H9 (cell line): ENCODE measurements around the gene MYLK. TPM values are rescaled to one million over a fixed set of nuclear protein-coding genes. Genes with fewer than 3 reads are reported as not detected.

Experiments used
- DNase-seq: peaks from one replicate; pipeline ENCODE4 v3.0.0-alpha.2; 2017
- H2AFZ ChIP-seq: one replicate; pipeline ENCODE4 v1.6.1; 2013; ENCODE audit warnings: mild to moderate bottlenecking, low read length, control low read depth, moderate library complexity
- H2AK5ac ChIP-seq: 2 replicates; pipeline ENCODE4 v1.6.1; 2013; ENCODE audit warnings: low read length, control low read depth, mixed read lengths; ENCODE audit not compliant: insufficient read length
- H2BK120ac ChIP-seq: one replicate; pipeline ENCODE4 v1.6.1; 2013; ENCODE audit warnings: low read depth, mild to moderate bottlenecking, low read length, control low read depth, inconsistent platforms; ENCODE audit not compliant: poor library complexity, severe bottlenecking
- H2BK12ac ChIP-seq: 2 replicates; pipeline ENCODE4 v1.6.1; 2013; ENCODE audit warnings: low read length, control low read depth, mixed read lengths, low read depth; ENCODE audit not compliant: insufficient read length
- H2BK15ac ChIP-seq: 2 replicates; pipeline ENCODE4 v1.6.1; 2013; ENCODE audit warnings: low read depth, low read length, control low read depth
- H2BK20ac ChIP-seq: one replicate; pipeline ENCODE4 v1.6.1; 2013; ENCODE audit warnings: low read depth, mild to moderate bottlenecking, low read length, control low read depth, inconsistent platforms; ENCODE audit not compliant: poor library complexity, severe bottlenecking
- H2BK5ac ChIP-seq: 2 replicates; pipeline ENCODE4 v1.6.1; 2013; ENCODE audit warnings: low read length, control low read depth, mixed read lengths; ENCODE audit not compliant: insufficient read length
- H3K14ac ChIP-seq: 2 replicates; pipeline ENCODE4 v1.6.1; 2013; ENCODE audit warnings: low read length, control low read depth; ENCODE audit not compliant: insufficient read depth
- H3K18ac ChIP-seq: 2 replicates; pipeline ENCODE4 v1.6.1; 2013; ENCODE audit warnings: low read depth, mild to moderate bottlenecking, mixed read lengths, low read length, control low read depth; ENCODE audit not compliant: insufficient read length
- H3K23ac ChIP-seq: 2 replicates; pipeline ENCODE4 v1.6.1; 2013; ENCODE audit warnings: low read length, control low read depth, mixed read lengths, low read depth; ENCODE audit not compliant: insufficient read length
- H3K23me2 ChIP-seq: 2 replicates; pipeline ENCODE4 v1.6.1; 2013; ENCODE audit warnings: low read depth, mild to moderate bottlenecking, mixed read lengths, low read length, control low read depth; ENCODE audit not compliant: insufficient read length, poor library complexity, severe bottlenecking
- H3K27ac ChIP-seq: 2 replicates; pipeline ENCODE4 v1.5.1; 2013; ENCODE audit warnings: low read length, control low read depth, mixed read lengths, low read depth; ENCODE audit not compliant: insufficient read length
- H3K27me3 ChIP-seq: 2 replicates; pipeline ENCODE4 v1.6.1; 2013; ENCODE audit warnings: low read length, control low read depth, inconsistent platforms; ENCODE audit not compliant: insufficient read depth
- H3K4ac ChIP-seq: 2 replicates; pipeline ENCODE4 v1.6.1; 2013; ENCODE audit warnings: low read depth, mild to moderate bottlenecking, control low read depth, inconsistent platforms, low read length, moderate library complexity
- H3K4me1 ChIP-seq: 2 replicates; pipeline ENCODE4 v1.6.1; 2013; ENCODE audit warnings: low read length, control low read depth, inconsistent platforms; ENCODE audit not compliant: insufficient read depth
- H3K4me2 ChIP-seq: 2 replicates; pipeline ENCODE4 v1.6.1; 2013; ENCODE audit warnings: low read length, control low read depth, mixed read lengths; ENCODE audit not compliant: insufficient read length, insufficient read depth
- H3K56ac ChIP-seq: 2 replicates; pipeline ENCODE4 v1.6.1; 2013; ENCODE audit warnings: low read depth, mild to moderate bottlenecking, mixed read lengths, low read length, control low read depth; ENCODE audit not compliant: insufficient read length
- H3K79me1 ChIP-seq: 2 replicates; pipeline ENCODE4 v1.6.1; 2013; ENCODE audit warnings: low read depth, mild to moderate bottlenecking, moderate library complexity, low read length, control low read depth, inconsistent platforms; ENCODE audit not compliant: insufficient read depth, poor library complexity, severe bottlenecking
- H3K79me2 ChIP-seq: 2 replicates; pipeline ENCODE4 v1.6.1; 2013; ENCODE audit warnings: low read length, control low read depth, inconsistent platforms; ENCODE audit not compliant: insufficient read depth
- H3K9ac ChIP-seq: 2 replicates; pipeline ENCODE4 v1.6.1; 2013; ENCODE audit warnings: low read length, control low read depth, mixed read lengths; ENCODE audit not compliant: insufficient read length; ENCODE audit errors: extremely low read depth
- H3K9me3 ChIP-seq: one replicate; pipeline ENCODE4 v1.6.1; 2013; ENCODE audit warnings: low read depth, low read length, inconsistent platforms; ENCODE audit not compliant: control insufficient read depth
- H3T11ph ChIP-seq: one replicate; pipeline ENCODE4 v1.6.1; 2013; ENCODE audit warnings: mild to moderate bottlenecking, low read length, control low read depth, inconsistent platforms
- H4K20me1 ChIP-seq: one replicate; pipeline ENCODE4 v1.6.1; 2013; ENCODE audit not compliant: control insufficient read depth, insufficient read length, insufficient read depth
- H4K5ac ChIP-seq: 2 replicates; pipeline ENCODE4 v1.6.1; 2013; ENCODE audit warnings: low read depth, mild to moderate bottlenecking, mixed read lengths, low read length, control low read depth; ENCODE audit not compliant: insufficient read length
- H4K8ac ChIP-seq: replicated peaks from 2 replicates; pipeline ENCODE4 v1.6.1; 2013; ENCODE audit warnings: low read length, control low read depth, mixed read lengths, low read depth; ENCODE audit not compliant: insufficient read length
- H4K91ac ChIP-seq: 2 replicates; pipeline ENCODE4 v1.6.1; 2013; ENCODE audit warnings: low read depth, mild to moderate bottlenecking, moderate library complexity, mixed read lengths, low read length, control low read depth; ENCODE audit not compliant: insufficient read length
- H3K27ac Mint-ChIP-seq, 3 experiments: 2 replicates in 2 of 3; 3 replicates in 1 of 3; pipeline ENCODE4 v1.8.0; 2020 to 2021; ENCODE audit warnings: mixed read lengths in 3 of 3, mild to moderate bottlenecking in 1 of 3, moderate library complexity in 1 of 3
- H3K27me3 Mint-ChIP-seq: 2 replicates; pipeline ENCODE4 v1.8.0; 2021; ENCODE audit warnings: low read depth, mild to moderate bottlenecking, moderate library complexity, mixed read lengths
- H3K36me3 Mint-ChIP-seq, 3 experiments: 2 replicates in 2 of 3; 3 replicates in 1 of 3; pipeline ENCODE4 v1.8.0; 2020 to 2021; ENCODE audit warnings: low read depth in 3 of 3, mixed read lengths in 3 of 3; ENCODE audit not compliant: insufficient read depth in 1 of 3
- H3K4me1 Mint-ChIP-seq, 2 experiments: 2 replicates each; pipeline ENCODE4 v1.8.0; 2020; ENCODE audit warnings: mixed read lengths in 2 of 2
- H3K4me3 Mint-ChIP-seq, 2 experiments: 2 replicates in 1 of 2; 3 replicates in 1 of 2; pipeline ENCODE4 v1.8.0; 2020 to 2021; ENCODE audit warnings: mild to moderate bottlenecking in 2 of 2, mixed read lengths in 2 of 2, moderate library complexity in 1 of 2
- H3K9me3 Mint-ChIP-seq, 2 experiments: 2 replicates in 1 of 2; 3 replicates in 1 of 2; pipeline ENCODE4 v1.8.0; 2020; ENCODE audit warnings: mild to moderate bottlenecking in 2 of 2, mixed read lengths in 2 of 2, moderate library complexity in 1 of 2
- WGBS: extraction: QIAGEN DNeasy Blood & Tissue Kit; methylation state at CpG from one replicate; pipeline ENCODE4 v1.1.7; 2013; ENCODE audit warnings: missing lambda C conversion rate, low lambda C conversion rate, mixed read lengths; ENCODE audit not compliant: insufficient read length; ENCODE audit errors: extremely low coverage; 5-methylcytosine and 5-hydroxymethylcytosine counted together
- total RNA-seq: library from RNA; stranded (reverse); gene quantifications from 2 replicates; pipeline ENCODE4 v1.2.1, GENCODE V29; 2021
- TF ChIP-seq, protein P1 (sequence below): fragments of 200-600 bp; sonication (generic); conservative IDR thresholded peaks from 3 replicates; pipeline ENCODE4 v1.8.0; 2021; ENCODE audit warnings: antibody characterized with exemption, mild to moderate bottlenecking

The MYLK gene
- total RNA-seq, 1 experiment from 2014 or later = 10.1 TPM

DNA sequence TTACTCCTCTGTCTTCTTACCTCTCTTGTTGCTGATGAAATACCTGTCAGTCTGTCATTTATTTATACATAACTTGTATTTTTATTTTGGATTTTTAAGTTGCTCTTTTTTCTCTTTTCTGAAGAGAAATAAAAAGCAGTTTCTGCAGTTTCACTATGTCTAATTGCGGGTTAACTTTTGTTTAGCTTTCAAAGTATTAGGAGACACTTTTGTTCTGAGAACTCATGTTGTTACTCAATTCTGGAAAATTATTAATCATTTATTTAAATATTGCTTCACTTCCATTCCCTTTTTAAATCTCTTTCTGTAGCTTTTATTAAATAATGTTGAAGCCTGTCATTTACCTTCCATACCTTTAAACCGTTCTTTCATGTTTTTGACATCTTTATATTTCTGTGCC is 29.2 kb downstream of the MYLK start:
- no peaks in the 10 kb centered on the region for H3K79me2 ChIP-seq
- peaks cover 4 to 7% (median 5%) of the 10 kb centered on the region in 3 experiments; a peak in 5 of 7 replicates for H3K36me3 Mint-ChIP-seq
- WGBS = no CpG with 5 or more reads among the region's 2 CpGs

More for the DNA sequence above, 29.2 kb downstream of the MYLK start:
- Histone ChIP-seq H4K5ac (no peak overlapping the region), H3K4me1 (no peaks in the 10 kb centered on the region), H3K9me3 (no peaks in the 10 kb centered on the region), H3K23ac (no peak overlapping the region), H3K9ac (no peak overlapping the region), H2BK5ac (no peak overlapping the region), H3K27me3 (no peaks in the 10 kb centered on the region), H3K18ac (no peak overlapping the region), H3K79me1 (no peaks in the 10 kb centered on the region), H3K56ac (no peak overlapping the region), H2AFZ (no peak overlapping the region), H2BK12ac (no peak overlapping the region), H3K4ac (no peak overlapping the region), H2AK5ac (no peak overlapping the region), H3K4me2 (no peak overlapping the region), H3K23me2 (no peaks in the 10 kb centered on the region), H3T11ph (no peak overlapping the region), H2BK15ac (no peak overlapping the region), H3K14ac (no peak overlapping the region), H3K27ac (no peak overlapping the region), H2BK120ac (no peak overlapping the region), H4K8ac (no peak overlapping the region), H4K20me1 (no peaks in the 10 kb centered on the region), H4K91ac (no peak overlapping the region), H2BK20ac (no peak overlapping the region)
- TF ChIP-seq, protein P1, sequence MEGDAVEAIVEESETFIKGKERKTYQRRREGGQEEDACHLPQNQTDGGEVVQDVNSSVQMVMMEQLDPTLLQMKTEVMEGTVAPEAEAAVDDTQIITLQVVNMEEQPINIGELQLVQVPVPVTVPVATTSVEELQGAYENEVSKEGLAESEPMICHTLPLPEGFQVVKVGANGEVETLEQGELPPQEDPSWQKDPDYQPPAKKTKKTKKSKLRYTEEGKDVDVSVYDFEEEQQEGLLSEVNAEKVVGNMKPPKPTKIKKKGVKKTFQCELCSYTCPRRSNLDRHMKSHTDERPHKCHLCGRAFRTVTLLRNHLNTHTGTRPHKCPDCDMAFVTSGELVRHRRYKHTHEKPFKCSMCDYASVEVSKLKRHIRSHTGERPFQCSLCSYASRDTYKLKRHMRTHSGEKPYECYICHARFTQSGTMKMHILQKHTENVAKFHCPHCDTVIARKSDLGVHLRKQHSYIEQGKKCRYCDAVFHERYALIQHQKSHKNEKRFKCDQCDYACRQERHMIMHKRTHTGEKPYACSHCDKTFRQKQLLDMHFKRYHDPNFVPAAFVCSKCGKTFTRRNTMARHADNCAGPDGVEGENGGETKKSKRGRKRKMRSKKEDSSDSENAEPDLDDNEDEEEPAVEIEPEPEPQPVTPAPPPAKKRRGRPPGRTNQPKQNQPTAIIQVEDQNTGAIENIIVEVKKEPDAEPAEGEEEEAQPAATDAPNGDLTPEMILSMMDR = no peak
- H3K27ac Mint-ChIP-seq = no peak overlapping the region
- no peaks in the 10 kb centered on the region for H3K4me1 Mint-ChIP-seq
- H3K4me3 Mint-ChIP-seq = no peak overlapping the region
- peaks cover 7 to 13% of the 10 kb centered on the region in 2 experiments for H3K9me3 Mint-ChIP-seq
- DNase-seq = no peak
- H3K27me3 Mint-ChIP-seq = no peaks in the 10 kb centered on the region; the same call in 1 of the 2 replicates
